GM08714 (cell line): ENCODE results near the gene MYO3A.
"Not testable (repeated sequence)": the region's sequence is repeated elsewhere in the genome, so short reads cannot be mapped to it uniquely, and the experiment has no call there.

ENCODE experiments used
- H3K4me3 ChIP-seq: fragments of 200-500 bp; sonication (Bioruptor generic); 2 replicates; pipeline ENCODE4 v1.5.1; 2014; ENCODE audit warnings: mild to moderate bottlenecking, low read length, inconsistent platforms
- ZNF274 ChIP-seq: IDR thresholded peaks from 2 replicates; pipeline ENCODE4 v1.6.1; 2012; ENCODE audit warnings: mild to moderate bottlenecking, low read depth, low read length

Gene MYO3A

GRCh38 chr10:25954851-25955250 lies 20.8 kb downstream of the MYO3A start:
- TF ChIP-seq ZNF274: no peak
- H3K4me3 ChIP-seq: no peak overlapping the region

GRCh38 chr10:25959540-25960232 lies 25.7 kb downstream of the MYO3A start:
- TF ChIP-seq ZNF274: no peak
- no peak overlapping the region for H3K4me3 ChIP-seq

- TF ChIP-seq ZNF274: no peak
- no peak overlapping the region for H3K4me3 ChIP-seq
These were observed 31.6 kb downstream of the MYO3A start for GRCh38 chr10:25965584-25965983.

- H3K4me3 ChIP-seq: no peak overlapping the region
- no peak for TF ChIP-seq ZNF274
These were observed 32.8 kb downstream of the MYO3A start for GRCh38 chr10:25966844-25967243.

GRCh38 chr10:25972631-25973030 lies 38.6 kb downstream of the MYO3A start:
- H3K4me3 ChIP-seq: no peak overlapping the region
- no peak for TF ChIP-seq ZNF274

GRCh38 chr10:25974897-25975459 lies 40.9 kb downstream of the MYO3A start:
- H3K4me3 ChIP-seq: no peak overlapping the region
- no peak for TF ChIP-seq ZNF274

- no peak for TF ChIP-seq ZNF274
- no peak overlapping the region for H3K4me3 ChIP-seq
These were observed 44.7 kb downstream of the MYO3A start for GRCh38 chr10:25978771-25979170.

- TF ChIP-seq ZNF274: no peak
- H3K4me3 ChIP-seq: no peak overlapping the region
These were observed 48.1 kb downstream of the MYO3A start for GRCh38 chr10:25982107-25982506.

GRCh38 chr10:25988583-25988982 lies 54.6 kb downstream of the MYO3A start:
- H3K4me3 ChIP-seq: no peak overlapping the region
- no peak for TF ChIP-seq ZNF274

- TF ChIP-seq ZNF274: no peak
- H3K4me3 ChIP-seq: no peak overlapping the region
These were observed 55.9 kb downstream of the MYO3A start for GRCh38 chr10:25989951-25990350.

GRCh38 chr10:25999295-25999981 lies 65.4 kb downstream of the MYO3A start:
- no peak for TF ChIP-seq ZNF274
- no peak overlapping the region for H3K4me3 ChIP-seq

GRCh38 chr10:26000971-26001370 lies 66.9 kb downstream of the MYO3A start:
- no peak overlapping the region for H3K4me3 ChIP-seq
- TF ChIP-seq ZNF274: no peak

- H3K4me3 ChIP-seq: not testable (repeated sequence)
These were observed 68.4 kb downstream of the MYO3A start for GRCh38 chr10:26002466-26002865.

- no peak overlapping the region for H3K4me3 ChIP-seq
- TF ChIP-seq ZNF274: no peak
These were observed 81.1 kb downstream of the MYO3A start for GRCh38 chr10:26015092-26015491.

- no peak for TF ChIP-seq ZNF274
- no peak overlapping the region for H3K4me3 ChIP-seq
These were observed 88.8 kb downstream of the MYO3A start for GRCh38 chr10:26022831-26023230.
